T-helper 2 cell (primary cell): ENCODE measurements around the gene AIF1.

Experiments
- DNase-seq, 5 experiments: peaks; one replicate each; pipeline versions ENCODE4 v3.0.0 to v3.0.0-alpha.2; 2012 to 2022
- total RNA-seq, 2 donors: gene quantifications; one replicate each; lab custom pipeline; 2026; lab: John Stamatoyannopoulos, UW

AIF1 gene
- 0.62 to 2.9 reads per million in 2 donors for total RNA-seq

DNA sequence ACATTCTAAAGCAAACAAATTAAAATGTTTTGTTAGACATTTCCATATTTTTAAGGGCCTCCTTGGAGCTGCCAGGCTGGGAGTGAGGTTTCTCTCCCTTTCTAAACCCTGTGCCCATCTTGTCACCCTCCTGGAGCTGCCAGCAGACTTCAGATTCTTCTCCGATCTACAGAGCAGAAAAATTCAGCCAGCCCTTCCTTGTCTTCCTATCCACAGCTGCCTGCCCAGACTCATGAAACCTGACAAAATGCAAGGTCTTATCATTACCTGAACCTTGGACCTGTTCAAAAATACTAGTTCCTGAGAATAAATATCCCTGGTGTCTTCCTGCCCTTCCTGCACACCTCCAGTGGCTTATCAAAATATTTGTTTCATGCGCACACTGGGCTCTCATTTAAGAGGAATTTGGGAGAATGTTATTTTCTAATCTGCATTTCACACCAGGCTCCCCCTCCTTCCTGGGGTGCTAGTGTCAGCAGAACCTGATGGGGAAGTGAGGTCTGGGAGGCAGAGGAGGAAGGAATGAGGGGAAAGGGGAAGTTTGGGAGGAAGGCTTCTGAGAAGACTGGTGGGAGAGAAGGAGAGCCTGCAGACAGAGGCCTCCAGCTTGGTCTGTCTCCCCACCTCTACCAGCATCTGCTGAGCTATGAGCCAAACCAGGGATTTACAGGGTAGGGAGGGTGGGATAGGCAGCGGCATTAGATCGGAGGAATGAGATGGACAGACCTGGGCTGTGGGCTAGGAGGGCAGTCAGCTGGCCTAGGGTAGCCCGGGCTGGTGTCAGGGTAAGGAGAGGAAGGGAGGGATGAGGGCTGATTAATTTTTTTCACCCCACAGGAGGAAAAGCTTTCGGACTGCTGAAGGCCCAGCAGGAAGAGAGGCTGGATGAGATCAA lies at the start of gene AIF1:
TSS of gene AIF1 (plus strand) at position 551 of the 895 bp plus-strand sequence. CDS start at position 647, 96 bp downstream.
- no peak for DNase-seq

- peak in 1 of 5 experiments; percentile 88 for DNase-seq
Observed at GRCh38 chr6:31567531-31568370, 47.3 kb upstream of the AIF1 start.

DNA sequence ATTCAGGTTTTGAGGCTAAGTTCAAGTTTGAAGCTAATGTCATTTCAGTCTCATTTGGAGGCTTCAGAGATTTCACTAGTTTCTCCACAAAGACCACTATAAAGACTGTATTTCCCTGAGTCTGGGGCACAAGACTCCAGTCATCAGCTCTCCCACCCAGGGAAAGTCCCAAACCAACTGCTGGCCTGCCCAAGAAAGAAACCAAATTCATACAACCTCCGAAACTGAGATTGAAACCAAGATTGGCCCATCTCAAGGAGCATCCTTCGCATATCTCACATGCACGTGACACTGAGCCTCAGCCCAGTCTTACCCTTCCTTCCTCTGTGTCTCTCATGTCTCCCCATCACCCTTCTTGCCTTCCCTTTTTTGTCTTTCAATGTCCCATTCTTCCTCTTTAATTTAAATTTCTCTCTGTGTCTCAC lies 46.5 kb upstream of the AIF1 start:
- DNase-seq: peak; percentile 20 to 95 (median 68)

DNA sequence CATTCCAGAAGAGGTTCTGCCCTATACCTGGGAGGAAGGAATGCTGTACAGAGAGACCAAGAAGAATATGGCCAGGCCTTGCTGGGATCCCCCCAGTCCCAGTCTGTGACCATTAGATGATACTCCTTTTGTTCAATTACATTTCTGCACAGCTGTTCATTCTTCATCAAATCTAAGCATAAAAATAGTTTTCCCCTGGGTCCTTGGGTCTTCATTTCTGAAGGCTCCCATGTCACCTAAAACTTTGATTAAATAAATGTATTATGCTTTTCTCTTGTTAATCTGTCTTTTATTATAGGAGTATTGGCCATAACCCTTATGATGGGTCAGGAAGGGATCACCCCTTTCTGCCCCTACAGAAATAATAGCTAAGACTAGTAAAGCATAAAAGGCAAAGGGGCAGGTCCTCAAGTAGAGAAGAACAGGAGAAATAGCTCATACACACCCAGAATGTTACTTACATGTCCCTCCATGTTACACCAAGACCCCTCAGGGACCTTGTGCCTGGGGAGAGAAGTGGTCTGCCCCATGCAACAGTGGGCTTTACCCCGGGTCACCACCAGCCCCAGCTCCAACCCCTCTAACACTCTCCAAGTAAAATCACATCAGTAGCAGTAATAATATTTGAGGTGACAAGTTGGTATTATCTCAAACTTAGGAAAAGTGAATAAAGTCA lies 45.0 kb upstream of the AIF1 start:
- DNase-seq: no peak

DNA sequence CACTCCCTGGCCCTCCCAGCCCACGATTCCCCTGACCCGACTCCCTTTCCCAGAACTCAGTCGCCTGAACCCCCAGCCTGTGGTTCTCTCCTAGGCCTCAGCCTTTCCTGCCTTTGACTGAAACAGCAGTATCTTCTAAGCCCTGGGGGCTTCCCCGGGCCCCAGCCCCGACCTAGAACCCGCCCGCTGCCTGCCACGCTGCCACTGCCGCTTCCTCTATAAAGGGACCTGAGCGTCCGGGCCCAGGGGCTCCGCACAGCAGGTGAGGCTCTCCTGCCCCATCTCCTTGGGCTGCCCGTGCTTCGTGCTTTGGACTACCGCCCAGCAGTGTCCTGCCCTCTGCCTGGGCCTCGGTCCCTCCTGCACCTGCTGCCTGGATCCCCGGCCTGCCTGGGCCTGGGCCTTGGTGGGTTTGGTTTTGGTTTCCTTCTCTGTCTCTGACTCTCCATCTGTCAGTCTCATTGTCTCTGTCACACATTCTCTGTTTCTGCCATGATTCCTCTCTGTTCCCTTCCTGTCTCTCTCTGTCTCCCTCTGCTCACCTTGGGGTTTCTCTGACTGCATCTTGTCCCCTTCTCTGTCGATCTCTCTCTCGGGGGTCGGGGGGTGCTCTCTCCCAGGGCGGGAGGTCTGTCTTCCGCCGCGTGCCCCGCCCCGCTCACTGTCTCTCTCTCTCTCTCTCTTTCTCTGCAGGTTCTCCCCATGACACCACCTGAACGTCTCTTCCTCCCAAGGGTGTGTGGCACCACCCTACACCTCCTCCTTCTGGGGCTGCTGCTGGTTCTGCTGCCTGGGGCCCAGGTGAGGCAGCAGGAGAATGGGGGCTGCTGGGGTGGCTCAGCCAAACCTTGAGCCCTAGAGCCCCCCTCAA lies 42.8 kb upstream of the AIF1 start, which contains the start of gene LTA:
TSS of gene LTA (plus strand) at position 249 of the 871 bp plus-strand sequence. CDS start at position 703, 454 bp downstream.
- peak; percentile 56 to 78 (median 74) for DNase-seq

DNA sequence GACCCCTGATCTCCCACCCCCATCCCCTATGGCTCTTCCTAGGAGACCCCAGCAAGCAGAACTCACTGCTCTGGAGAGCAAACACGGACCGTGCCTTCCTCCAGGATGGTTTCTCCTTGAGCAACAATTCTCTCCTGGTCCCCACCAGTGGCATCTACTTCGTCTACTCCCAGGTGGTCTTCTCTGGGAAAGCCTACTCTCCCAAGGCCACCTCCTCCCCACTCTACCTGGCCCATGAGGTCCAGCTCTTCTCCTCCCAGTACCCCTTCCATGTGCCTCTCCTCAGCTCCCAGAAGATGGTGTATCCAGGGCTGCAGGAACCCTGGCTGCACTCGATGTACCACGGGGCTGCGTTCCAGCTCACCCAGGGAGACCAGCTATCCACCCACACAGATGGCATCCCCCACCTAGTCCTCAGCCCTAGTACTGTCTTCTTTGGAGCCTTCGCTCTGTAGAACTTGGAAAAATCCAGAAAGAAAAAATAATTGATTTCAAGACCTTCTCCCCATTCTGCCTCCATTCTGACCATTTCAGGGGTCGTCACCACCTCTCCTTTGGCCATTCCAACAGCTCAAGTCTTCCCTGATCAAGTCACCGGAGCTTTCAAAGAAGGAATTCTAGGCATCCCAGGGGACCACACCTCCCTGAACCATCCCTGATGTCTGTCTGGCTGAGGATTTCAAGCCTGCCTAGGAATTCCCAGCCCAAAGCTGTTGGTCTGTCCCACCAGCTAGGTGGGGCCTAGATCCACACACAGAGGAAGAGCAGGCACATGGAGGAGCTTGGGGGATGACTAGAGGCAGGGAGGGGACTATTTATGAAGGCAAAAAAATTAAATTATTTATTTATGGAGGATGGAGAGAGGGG lies 41.6 kb upstream of the AIF1 start:
- DNase-seq: no peak

- no peak for DNase-seq
Observed at GRCh38 chr6:31574106-31575061, 40.6 kb upstream of the AIF1 start.

GRCh38 chr6:31575335-31575901 lies 39.6 kb upstream of the AIF1 start, which contains the start of gene TNF:
TNF (plus strand) TSS chr6:31575565; CDS start chr6:31575742, 177 bp downstream.
- DNase-seq: peak; percentile 48 to 80 (median 70)

GRCh38 chr6:31575952-31576685 lies 38.9 kb upstream of the AIF1 start:
- peak in 1 of 5 experiments; percentile 45 for DNase-seq

GRCh38 chr6:31576897-31577578 lies 38.0 kb upstream of the AIF1 start:
- DNase-seq: peak in 2 of 5 experiments; percentile 73 to 90

- DNase-seq: no peak
Observed at GRCh38 chr6:31577579-31577966, 37.5 kb upstream of the AIF1 start.

GRCh38 chr6:31578184-31579118 lies 36.6 kb upstream of the AIF1 start:
- no peak for DNase-seq

- no peak for DNase-seq
Observed at GRCh38 chr6:31579119-31579505, 35.9 kb upstream of the AIF1 start.

DNA sequence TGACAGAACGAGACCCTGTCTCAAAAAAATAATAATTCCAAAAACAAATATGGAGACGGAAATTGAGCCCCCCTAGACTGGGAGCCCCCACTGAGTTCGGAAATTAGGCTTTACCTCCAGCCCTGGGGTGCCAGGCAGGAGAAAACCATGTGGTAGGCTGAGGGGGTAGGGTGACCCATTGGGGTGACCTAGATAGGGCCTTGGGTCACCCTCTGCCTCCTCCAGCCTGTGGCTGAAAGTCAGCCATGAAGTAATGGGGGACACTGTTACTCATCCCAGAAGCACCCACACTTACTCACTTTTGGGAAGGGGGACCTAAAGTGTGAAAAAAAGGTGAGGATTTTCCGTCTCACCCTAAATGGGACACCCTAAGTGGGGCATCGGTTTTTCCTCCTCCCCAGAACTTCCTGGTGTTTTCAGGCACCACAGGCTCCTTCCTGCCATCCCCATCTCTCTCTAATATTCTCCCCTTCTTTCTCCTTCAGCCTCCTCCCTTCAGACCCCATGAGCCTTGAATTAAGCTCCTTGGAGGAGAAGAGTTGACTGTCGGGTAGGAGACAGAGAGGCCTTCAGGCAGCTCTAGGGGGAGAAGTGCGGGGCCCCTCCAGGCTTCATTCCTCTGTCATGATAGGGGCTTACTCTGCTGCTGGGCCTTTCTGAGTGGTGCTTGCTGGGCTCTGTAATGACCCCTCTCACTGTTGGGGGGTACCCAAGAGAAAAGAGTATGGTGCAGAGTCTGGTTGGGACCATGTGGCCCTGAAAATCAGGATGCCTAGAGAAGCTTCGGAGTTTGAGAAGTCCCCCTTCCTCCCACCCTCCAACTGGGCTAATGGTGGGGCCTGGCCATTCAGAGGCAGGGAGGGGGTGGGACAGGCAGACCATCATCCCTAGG lies 35.2 kb upstream of the AIF1 start:
- DNase-seq: no peak

DNA sequence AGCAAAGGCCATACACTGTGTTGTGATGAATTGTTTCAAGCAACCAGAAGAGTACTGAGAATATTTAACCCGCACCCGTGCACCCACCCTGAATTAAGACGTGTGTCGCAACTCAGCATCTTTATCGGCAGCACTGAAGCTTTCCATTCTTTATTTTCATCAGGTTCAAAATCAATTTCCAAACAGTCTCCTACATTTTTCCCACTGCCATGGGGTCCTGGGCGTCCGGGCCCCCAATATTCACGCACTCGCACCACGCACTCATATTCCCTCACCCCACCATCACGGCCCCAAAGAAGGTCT lies 34.6 kb upstream of the AIF1 start:
- DNase-seq: no peak
